ENCODE data around the gene ASTN2. TPM values are rescaled to one million over a fixed set of nuclear protein-coding genes. Genes with fewer than 3 reads are reported as not detected.

The ASTN2 gene
- total RNA-seq, 1 donor from 2014 or later, result 13.6 TPM

DNA sequence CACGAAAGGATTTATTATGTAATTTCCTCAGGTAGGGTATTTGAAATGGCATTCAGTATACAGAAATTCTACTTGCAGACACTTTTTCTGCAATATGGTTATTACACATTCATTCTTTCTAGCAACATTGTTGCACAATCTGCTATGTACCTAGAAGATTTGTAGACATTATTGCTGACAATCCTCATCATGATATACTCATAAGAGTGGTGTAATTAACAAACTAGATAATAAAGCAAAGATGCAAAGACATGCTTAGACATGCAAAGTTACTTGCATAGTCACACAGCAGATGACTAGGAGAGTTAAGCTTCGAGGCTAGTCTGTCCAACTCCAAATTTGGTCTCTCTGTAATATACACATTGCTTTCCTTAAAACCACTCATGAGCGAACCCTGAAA lies 317.1 kb downstream of the ASTN2 start:
- H3K27me3 ChIP-seq (ENCODE audit: insufficient read depth, low read length), result no peaks in the 10 kb centered on the region
- no peak for FAIRE-seq

DNA sequence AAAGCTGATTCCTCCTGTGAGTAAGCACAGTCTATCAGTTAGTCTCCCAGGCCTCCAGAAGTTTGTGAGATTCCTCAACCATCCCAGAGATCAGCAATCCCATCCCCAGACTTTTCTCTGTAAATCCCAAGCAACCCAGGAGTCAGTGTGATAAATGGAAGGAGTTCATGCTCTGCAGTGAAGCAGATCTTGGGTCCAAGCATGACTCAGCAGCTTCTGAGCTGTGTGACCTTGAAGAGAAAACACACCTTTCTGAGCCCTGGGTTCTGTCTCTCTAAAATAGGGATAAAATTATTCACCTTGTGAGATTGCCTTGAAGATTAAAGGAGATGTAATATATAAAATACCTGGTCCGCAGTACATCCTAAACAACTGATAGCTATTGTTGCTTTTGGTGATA lies 318.7 kb downstream of the ASTN2 start:
- Histone ChIP-seq H3K9ac (ENCODE audit: low read length) (no peak overlapping the region), H3K27me3 (ENCODE audit: insufficient read depth, low read length) (no peaks in the 10 kb centered on the region), H3K9me3 (ENCODE audit: insufficient read depth, low read depth, low read length) (no peaks in the 10 kb centered on the region), H3K36me3 (ENCODE audit: insufficient read depth, low read length) (no peaks in the 10 kb centered on the region), H3K4me2 (ENCODE audit: low read length) (no peak overlapping the region), H2AFZ (ENCODE audit: low read depth, low read length) (no peak overlapping the region), H3K79me2 (ENCODE audit: insufficient read depth, low read length) (no peaks in the 10 kb centered on the region), H3K4me1 (ENCODE audit: insufficient read depth, low read length) (peaks cover 14% of the 10 kb centered on the region), H4K20me1 (ENCODE audit: insufficient read depth, low read length) (no peaks in the 10 kb centered on the region), H3K4me3 (ENCODE audit: insufficient read depth, low read depth, low read length) (no peak overlapping the region), H3K27ac (ENCODE audit: low read depth, low read length) (no peak overlapping the region)
- no peak overlapping the region for H3K4me3 Mint-ChIP-seq (ENCODE audit: unreplicated experiment)
- H3K27me3 Mint-ChIP-seq (ENCODE audit: low read depth, unreplicated experiment), result no peaks in the 10 kb centered on the region
- DNase-seq (ENCODE audit: low read depth) (no peak), FAIRE-seq (no peak)
- no peaks in the 10 kb centered on the region for H3K36me3 Mint-ChIP-seq (ENCODE audit: low read depth, unreplicated experiment)
- TF ChIP-seq EZH2 (IDR thresholded peaks at IDR 0.05; ENCODE audit: insufficient read depth, low read length) (no peak), CTCF (IDR thresholded peaks at IDR 0.05; ENCODE audit: insufficient read depth, low read depth, low read length) (no peak)
- no peaks in the 10 kb centered on the region for H3K9me3 Mint-ChIP-seq (ENCODE audit: unreplicated experiment)
- H3K27ac Mint-ChIP-seq (ENCODE audit: unreplicated experiment), result no peak overlapping the region
- peaks cover 35% of the 10 kb centered on the region for H3K4me1 Mint-ChIP-seq (ENCODE audit: low read depth, unreplicated experiment)

More for the DNA sequence above, 317.1 kb downstream of the ASTN2 start:
- Histone ChIP-seq H2AFZ (ENCODE audit: low read depth, low read length) (no peak overlapping the region), H3K4me2 (ENCODE audit: low read length) (no peak overlapping the region), H4K20me1 (ENCODE audit: insufficient read depth, low read length) (no peaks in the 10 kb centered on the region), H3K36me3 (ENCODE audit: insufficient read depth, low read length) (no peaks in the 10 kb centered on the region), H3K79me2 (ENCODE audit: insufficient read depth, low read length) (no peaks in the 10 kb centered on the region), H3K4me3 (ENCODE audit: insufficient read depth, low read depth, low read length) (no peak overlapping the region), H3K9me3 (ENCODE audit: insufficient read depth, low read depth, low read length) (no peaks in the 10 kb centered on the region), H3K9ac (ENCODE audit: low read length) (no peak overlapping the region), H3K27ac (ENCODE audit: low read depth, low read length) (no peak overlapping the region), H3K4me1 (ENCODE audit: insufficient read depth, low read length) (peaks cover 11% of the 10 kb centered on the region)
- Mint-ChIP-seq H3K4me3 (ENCODE audit: unreplicated experiment) (no peak overlapping the region), H3K36me3 (ENCODE audit: low read depth, unreplicated experiment) (no peaks in the 10 kb centered on the region), H3K9me3 (ENCODE audit: unreplicated experiment) (no peaks in the 10 kb centered on the region), H3K27me3 (ENCODE audit: low read depth, unreplicated experiment) (no peaks in the 10 kb centered on the region), H3K4me1 (ENCODE audit: low read depth, unreplicated experiment) (peaks cover 23% of the 10 kb centered on the region), H3K27ac (ENCODE audit: unreplicated experiment) (no peak overlapping the region)
- TF ChIP-seq EZH2 (IDR thresholded peaks at IDR 0.05; ENCODE audit: insufficient read depth, low read length) (no peak), CTCF (IDR thresholded peaks at IDR 0.05; ENCODE audit: insufficient read depth, low read depth, low read length) (no peak)
- DNase-seq (ENCODE audit: low read depth), result no peak

- Mint-ChIP-seq H3K9me3 (ENCODE audit: unreplicated experiment) (no peaks in the 10 kb centered on the region), H3K4me1 (ENCODE audit: low read depth, unreplicated experiment) (peaks cover 33% of the 10 kb centered on the region), H3K4me3 (ENCODE audit: unreplicated experiment) (no peak overlapping the region), H3K36me3 (ENCODE audit: low read depth, unreplicated experiment) (no peaks in the 10 kb centered on the region), H3K27ac (ENCODE audit: unreplicated experiment) (no peak overlapping the region), H3K27me3 (ENCODE audit: low read depth, unreplicated experiment) (no peaks in the 10 kb centered on the region)
- Histone ChIP-seq H3K4me3 (ENCODE audit: insufficient read depth, low read depth, low read length) (no peak overlapping the region), H3K4me2 (ENCODE audit: low read length) (peak overlapping the region; percentile 43), H3K4me1 (ENCODE audit: insufficient read depth, low read length) (peaks cover 14% of the 10 kb centered on the region), H3K9ac (ENCODE audit: low read length) (no peak overlapping the region), H2AFZ (ENCODE audit: low read depth, low read length) (no peak overlapping the region), H3K27me3 (ENCODE audit: insufficient read depth, low read length) (no peaks in the 10 kb centered on the region), H3K79me2 (ENCODE audit: insufficient read depth, low read length) (no peaks in the 10 kb centered on the region), H3K36me3 (ENCODE audit: insufficient read depth, low read length) (no peaks in the 10 kb centered on the region), H3K27ac (ENCODE audit: low read depth, low read length) (peak overlapping the region; percentile 9), H4K20me1 (ENCODE audit: insufficient read depth, low read length) (no peaks in the 10 kb centered on the region), H3K9me3 (ENCODE audit: insufficient read depth, low read depth, low read length) (no peaks in the 10 kb centered on the region)
- DNase-seq (ENCODE audit: low read depth), result peak; percentile 44
- FAIRE-seq, result no peak
- TF ChIP-seq CTCF (IDR thresholded peaks at IDR 0.05; ENCODE audit: insufficient read depth, low read depth, low read length), result no peak
- no peak for TF ChIP-seq EZH2 (IDR thresholded peaks at IDR 0.05; ENCODE audit: insufficient read depth, low read length)
These were observed 319.8 kb downstream of the ASTN2 start for GRCh38 chr9:117095081-117095480.
